Esophagus mucosa (tissue), 1 donor: Measurements from ENCODE around the gene C9orf78. TPM values are rescaled to one million over a fixed set of nuclear protein-coding genes. Genes with fewer than 3 reads are reported as not detected.

Experiments
- ATAC-seq: fragments of 200-7000 bp; cut with Tn5 transposase; one replicate; pipeline ENCODE4 v1.9.1; 2020
- total RNA-seq: library from RNA; stranded (reverse); gene quantifications from one replicate; pipeline ENCODE4 v1.2.4, GENCODE V29; 2023
- donor health status: DM: yes; HTN: yes; CAD: no.

Gene C9orf78
- total RNA-seq, 1 donor from 2014 or later, result 25.1 TPM

DNA sequence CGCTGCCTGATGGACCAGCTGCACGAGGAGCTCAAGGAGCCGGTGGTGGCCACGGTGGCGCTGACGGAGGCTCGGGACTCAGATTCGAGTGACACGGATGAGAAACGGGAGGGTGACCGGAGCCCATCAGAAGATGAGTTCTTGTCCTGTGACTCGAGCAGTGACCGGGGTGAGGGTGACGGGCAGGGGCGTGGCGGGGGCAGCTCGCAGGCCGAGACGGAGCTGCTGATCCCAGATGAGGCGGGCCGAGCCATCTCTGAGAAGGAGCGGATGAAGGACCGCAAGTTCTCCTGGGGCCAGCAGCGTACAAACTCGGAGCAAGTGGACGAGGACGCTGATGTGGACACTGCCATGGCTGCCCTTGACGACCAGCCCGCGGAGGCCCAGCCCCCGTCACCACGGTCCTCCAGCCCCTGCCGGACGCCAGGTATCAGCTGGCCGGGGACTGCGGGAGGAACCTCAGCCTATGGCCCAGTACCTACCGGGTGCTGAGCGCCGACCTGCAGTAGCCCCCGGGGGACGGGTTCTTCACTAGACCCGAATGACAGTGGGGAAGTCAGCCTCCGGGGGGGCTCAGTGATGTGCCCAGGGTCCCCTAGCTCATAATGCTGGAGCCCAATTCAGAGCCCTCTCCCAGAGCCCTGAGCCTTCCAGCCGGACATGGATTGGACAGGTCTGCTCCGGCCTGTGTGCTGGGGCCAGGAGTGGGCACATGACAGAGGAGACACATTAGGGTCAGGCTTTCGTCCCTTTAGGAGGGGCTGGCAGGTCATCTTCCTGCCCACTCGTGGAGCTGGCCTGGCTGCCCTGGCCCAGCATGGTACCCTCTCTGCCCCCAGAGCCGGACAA, 33.2 kb upstream of the C9orf78 start:
- ATAC-seq, result peak; percentile 3

DNA sequence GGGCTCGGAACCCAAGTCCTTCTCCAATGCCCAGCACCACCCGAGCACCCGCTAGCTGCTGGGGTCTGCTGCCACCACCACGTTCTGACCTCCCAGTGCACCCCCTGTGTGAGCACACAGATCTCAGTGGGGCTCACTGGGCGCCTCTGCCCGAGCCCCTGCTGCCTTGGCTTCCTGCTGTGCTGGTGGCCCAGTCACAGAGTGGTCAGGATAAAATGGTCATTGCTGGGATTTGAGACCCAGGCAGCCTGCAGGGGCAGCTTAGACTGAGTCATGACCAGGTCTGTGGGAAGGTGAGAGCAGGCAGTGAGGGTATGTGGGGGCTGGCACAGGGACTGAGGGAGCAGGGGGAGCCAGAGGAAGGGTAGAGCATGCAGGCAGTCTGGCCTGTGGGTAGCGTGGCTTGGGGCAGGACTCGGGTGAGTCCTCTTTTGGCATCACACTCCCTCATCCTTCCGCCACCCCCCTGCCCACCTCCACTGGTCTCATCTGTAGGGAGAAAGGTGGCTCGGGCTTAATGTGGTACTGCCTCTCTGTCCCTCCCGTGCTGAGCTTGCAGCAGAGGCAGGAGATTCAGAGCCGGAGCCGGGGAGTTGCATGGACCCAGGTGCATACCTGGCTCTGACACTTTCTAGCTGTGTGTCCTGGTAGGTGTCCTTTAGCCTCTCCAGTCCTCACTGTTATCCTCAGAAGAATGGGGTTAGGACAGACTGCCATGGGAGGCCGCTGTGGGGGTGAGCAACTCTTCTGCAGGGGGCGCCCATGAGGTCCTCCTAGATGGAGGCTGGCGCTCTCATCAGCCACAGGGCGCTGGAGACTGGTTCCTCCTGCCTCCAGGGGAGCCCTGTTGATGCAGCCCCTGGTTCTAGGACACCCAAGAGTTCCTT, 32.3 kb upstream of the C9orf78 start:
- no peak for ATAC-seq

DNA sequence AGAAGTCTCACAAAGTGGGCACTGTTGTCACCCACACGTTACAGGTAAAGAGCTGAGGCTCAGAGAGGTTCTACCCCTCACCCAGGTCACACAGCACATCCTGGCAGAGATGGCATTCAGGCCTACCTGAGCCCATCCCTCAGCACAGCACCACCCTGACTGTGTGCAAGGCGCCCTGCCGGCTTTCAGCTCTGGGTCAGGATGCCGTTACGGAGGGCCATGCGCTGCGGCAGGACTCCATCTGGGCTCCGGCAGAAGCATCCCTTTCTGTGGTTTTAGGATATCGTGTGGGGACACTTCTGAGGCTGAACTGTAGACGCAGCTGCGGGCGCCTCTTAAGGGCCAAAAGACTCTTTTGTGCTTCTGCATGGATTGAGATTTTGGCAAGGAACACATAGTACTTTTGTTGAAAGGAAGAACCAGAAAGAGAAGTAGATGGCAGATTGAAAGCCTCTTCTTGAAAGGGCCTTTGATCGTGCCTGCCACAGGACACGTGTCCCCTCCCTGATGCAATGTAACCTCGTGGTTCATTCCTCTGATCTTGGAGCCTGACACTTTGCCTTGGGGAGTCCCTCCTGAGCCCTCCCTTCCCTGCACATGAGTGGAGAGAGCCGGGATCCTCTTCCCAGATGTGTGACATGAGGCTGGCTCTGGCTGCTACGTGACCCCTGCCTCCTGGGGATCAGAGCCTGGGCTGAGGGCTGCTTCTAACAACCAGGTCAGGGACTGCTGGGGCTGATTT, 31.5 kb upstream of the C9orf78 start:
- ATAC-seq, result no peak

DNA sequence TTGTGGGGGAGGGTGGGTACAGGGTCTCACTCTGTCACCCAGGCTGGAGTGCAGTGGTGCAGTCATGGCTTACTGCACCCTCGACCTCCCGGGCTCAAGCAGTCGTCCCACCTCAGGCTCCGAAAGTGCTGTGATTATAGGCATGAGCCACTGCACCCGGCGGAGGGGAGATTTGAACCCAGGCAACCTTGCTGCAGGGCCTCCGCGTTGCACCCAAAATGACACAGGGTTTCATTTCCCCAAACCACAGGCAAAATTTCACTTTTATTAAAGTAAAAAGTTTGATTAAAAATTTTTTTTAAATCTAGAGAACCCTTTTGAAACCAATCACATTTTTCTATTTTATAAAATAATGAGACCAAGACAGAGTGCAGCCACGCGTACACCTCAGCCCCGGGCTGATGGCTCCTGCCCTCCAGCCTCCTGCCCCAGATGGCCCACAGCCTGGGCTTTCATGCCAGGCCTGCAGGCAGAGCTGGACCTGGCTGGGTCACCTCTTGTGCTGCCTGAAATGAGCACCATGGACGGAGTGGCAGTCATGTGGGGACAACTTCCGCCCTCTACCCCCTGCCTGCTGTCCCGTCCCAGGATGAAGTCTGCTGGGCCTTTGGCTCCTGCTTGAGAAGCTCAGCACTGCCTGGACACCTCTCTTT, 30.7 kb upstream of the C9orf78 start:
- no peak for ATAC-seq

DNA sequence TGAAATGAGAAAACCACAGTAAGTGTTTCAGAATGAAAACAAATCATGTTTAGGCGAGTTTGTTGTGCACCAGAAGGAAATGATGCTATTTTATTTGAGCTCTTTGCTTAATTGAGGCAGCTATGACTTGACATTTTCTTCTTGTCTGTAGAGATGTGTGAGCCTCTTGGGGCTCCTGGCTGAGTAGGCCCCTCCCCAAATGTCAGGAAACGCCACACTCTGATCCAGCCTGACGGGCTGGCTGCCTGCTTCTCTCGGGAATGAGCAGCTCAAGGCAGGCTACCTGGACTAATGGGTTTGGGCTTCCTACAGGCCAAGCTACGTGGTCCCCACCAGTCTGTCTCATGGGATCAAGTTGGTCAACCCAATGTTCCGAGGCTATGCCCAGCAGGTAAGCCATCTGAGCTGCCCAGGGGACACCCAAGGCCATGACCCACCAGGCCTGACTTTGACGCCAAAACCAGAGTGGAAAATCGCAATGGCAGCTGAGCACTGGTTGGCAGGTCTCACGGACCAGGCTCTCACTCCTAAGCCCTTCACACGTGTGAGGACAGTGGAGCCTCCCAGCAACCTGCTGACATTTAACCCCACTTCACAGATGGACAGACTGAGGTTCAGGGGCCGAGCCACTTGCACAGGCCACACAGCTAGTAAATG, 30.0 kb upstream of the C9orf78 start:
- no peak for ATAC-seq

DNA sequence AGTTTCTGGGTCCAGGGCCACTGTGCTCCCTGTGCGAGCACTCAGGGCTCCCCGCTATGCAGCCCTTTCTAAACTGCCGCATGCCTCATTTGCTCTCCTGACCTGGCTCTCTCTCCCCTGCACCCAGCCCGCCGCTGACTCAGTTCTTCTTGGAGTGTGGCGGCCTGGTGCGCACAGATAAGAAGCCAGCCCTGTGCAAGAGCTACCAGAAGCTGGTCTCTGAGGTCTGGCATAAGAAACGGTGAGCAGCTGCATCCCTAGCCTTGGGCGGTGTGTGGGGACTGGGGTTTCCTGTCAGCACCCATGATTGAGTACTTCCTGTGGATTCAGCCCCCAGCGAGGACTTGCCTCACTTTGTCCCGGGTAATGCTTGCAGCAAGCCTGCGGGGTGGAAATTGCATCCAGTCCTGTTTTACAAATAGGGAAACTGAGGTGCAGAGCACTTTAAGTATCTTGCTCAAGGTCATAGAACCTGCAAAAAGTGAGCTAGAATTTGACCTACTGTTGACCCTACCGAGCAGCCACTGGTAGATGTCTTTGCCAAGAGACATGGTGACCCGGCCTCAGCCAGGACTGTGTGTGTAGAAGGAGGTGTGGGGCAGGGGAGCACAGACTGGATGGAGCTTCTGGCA, 28.1 kb upstream of the C9orf78 start:
- ATAC-seq, result no peak

DNA sequence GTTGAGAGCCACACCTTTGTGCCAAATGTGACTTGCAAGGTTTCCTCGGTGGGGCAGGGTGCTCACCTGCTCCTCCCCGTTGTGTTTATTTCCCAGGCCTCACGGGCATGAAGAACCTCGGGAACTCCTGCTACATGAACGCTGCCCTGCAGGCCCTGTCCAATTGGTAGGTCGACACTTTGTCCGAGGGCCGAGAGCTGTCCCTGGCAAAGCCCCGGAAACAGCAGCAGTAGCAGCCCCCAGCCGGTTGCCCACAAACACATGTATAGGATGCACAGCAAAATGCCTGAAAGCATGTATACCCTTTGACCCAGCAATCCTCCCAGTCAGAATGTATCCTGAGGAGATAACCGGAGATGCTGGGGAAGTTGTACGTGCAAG, 26.4 kb upstream of the C9orf78 start:
- no peak for ATAC-seq

DNA sequence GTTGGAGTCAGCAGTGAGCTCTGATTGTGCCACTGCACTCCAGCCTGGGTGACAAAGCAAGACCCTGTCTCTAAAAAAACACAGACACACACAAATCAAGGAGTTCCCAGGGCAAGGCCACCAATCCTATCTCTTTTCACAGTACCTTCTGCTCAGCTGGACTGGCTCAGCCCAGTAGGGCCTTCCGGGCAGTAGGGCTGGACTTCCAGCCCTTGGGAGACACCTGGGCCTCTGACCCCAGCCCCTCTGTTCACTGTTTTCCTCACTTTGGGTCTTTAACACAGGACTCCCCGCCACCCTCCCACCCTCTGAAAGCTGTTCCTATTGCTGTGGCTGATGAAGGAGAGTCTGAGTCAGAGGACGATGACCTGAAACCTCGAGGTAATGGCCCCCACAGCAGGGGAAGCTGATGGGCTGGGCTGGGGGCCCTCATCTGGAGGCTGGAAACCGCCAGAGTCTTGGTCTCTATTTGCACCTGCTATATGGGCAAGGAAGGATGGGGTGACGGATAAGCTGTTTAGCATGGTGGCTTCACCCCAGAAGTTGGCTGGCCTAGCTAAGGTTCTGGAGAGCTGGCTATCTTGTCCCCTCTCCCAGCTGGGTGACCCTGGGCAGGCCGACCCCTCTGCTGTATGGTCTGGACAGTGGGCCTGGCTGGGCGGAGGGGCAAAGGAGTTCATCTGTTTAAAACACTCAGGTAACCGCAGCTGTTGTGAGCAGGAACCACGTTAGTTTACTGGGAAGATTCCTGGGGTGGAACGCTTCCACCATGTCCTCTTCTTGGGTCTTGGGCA, 25.8 kb upstream of the C9orf78 start:
- no peak for ATAC-seq

DNA sequence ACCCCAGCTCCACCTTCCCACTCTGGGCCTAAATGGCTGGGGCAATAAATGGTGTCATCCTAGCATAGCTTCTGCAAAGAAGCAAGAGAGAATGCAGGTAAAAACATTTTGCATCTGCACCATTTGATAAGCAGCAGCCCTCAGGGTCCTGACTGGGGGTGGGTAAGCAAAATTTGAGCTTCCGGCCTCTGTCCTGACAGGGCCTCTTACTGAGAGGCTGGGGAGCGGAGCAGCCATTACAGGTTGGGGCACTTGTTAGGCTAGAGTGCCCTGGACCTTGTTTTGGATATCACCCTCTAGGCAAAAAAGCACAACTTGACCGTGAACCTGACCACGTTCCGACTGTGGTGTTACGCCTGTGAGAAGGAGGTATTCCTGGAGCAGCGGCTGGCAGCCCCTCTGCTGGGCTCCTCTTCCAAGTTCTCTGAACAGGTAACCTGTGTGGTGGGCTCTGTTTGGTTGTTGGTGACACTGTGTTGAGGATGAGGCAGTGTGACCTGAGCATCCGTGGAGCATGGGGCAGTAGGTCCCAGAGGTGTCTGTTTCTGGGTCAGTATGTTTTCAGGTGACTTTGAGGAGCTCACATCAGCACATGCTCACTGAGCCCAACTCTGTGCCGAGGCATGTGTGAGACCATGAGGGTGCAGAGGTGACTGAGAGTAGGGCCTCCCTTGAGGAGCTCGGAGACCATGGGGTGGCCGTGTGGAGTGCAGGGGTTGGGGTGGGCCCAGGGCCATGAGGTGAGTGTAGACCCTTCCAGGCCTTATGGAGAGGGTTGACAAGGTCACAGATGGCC, 23.3 kb upstream of the C9orf78 start:
- ATAC-seq, result peak; percentile 8

DNA sequence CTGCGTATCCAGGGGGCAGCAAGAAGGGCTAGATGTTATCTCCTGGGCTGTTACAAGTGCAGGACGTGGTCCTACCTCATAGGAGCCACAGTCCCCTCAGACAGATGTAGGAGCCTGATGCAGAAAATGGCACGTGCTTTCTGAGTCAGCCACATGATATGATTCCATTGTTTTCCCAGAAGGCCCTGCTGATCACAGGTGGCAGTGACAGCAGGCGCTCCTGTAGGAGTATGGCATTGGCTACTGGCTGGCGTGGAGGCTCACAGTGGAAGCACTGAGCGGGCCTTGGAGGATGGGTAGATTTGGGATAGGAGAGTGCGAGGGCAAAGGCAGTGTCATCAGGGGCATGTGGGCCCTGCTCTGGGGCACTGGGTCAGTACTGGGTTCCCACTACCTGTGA, 22.1 kb upstream of the C9orf78 start:
- no peak for ATAC-seq

DNA sequence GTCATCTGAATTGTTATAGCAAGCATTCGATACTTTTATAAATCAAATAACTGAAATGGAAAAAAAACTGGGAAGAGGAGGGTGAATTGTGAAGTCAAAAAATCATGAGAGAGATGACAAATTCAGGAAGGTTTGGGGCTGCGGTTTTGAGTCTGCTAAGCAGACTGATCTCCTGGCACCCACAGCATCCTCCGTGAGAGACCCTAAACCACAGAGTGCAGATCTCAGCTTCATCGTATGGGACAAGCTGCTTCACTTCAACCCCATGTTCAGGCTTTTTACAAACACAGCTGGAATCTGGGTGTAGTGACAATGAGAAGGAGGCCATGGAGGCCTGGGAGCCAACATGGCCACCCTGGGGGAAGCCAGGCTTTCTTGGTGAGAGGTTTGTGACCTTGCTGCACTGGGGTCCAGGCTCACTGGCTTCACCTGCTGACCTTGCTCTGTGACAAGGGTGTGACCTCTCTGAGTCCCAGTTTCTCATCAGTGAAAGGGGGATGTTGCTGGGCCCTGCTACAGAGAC, 19.6 kb upstream of the C9orf78 start:
- ATAC-seq, result no peak

DNA sequence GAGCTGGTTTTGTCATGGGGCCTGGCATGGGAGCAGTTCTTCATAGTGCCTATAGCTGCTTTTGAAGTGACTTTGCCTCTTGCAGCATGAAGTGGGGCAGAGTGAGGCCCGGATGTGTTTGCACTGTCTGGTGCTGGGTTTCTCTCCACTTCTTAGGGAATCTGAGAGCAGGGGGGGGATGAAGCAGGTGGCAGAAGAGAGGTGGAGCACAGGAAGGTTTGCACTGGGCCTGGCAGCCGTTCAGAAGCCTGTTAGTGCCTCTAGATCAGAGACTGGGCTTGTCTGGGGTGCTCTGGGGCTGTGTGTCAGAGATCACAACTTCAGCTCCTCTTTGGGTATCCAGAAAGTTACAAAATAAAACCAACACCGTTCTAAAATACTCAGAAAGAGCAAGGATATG, 18.5 kb upstream of the C9orf78 start:
- ATAC-seq, result no peak

DNA sequence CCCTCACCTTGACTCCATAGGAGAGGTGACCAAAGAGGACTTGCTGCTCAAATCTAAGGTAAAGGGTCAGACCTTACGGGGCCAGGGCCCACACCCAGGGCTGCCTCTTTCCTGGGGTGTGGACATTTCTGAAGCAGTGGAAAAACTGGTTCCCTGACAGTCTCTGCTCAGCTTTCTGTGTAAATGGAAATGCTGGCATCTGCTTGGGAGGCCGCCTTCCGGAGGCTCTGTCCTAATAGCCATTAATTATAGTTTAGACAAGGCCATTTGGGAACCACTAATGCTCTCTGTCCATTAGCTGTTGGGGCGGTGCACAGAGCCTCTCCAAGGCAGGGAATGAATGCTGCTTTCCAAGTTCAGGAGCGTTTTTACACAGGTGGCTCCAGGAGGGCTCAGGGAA, 17.5 kb upstream of the C9orf78 start:
- peak; percentile 71 for ATAC-seq

DNA sequence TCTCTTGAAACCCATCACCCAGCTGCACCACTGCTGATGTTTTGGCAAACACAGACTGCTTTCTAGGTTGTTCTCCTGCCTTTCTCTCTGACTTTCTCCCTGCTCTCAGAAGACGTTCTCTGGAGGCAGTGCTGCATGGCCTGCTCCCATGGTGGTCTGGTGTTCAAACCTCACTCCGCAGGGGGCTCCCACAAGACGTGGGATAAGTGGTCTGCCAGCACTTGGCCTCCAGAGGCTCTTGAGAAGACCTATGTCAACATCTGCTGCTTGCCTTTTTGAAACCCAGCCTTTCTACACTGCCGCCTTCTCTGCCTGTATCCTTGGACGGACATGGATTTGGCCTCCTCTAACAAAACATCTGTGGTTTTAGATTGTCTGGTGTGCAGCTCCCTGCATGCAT, 16.7 kb upstream of the C9orf78 start:
- no peak for ATAC-seq

DNA sequence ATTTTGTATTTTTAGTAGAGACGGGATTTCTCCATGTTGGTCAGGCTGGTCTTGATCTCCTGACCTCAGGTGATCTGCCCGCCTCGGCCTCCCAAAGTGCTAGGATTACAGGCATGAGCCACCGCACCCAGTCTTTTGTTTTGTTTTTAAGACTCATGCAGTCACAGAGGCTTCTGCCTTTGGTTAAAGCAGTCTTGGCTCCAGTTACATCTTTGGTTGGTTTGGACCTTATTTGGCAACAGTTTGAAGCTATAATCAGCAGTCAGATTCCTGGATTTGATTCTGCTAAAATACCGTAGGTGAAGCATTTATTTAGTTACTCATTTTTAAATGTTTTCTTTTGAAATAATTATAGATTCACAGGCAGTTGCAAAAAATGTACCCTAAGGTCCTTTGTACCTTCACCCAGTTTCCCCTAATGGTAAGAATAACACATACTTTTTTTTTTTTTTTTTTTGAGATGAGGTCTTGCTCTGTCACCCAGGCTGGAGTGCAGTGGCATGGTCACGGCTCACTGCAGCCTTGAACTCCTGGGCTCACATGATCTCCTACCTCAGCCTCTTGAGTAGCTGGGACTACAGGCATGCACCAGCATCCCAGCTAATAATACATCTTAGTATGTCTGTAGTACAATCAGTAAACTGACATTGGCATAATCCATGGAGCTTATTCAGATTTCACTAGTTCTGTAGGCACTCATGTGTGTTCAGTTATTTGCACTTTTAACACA, 15.9 kb upstream of the C9orf78 start:
- no peak for ATAC-seq

DNA sequence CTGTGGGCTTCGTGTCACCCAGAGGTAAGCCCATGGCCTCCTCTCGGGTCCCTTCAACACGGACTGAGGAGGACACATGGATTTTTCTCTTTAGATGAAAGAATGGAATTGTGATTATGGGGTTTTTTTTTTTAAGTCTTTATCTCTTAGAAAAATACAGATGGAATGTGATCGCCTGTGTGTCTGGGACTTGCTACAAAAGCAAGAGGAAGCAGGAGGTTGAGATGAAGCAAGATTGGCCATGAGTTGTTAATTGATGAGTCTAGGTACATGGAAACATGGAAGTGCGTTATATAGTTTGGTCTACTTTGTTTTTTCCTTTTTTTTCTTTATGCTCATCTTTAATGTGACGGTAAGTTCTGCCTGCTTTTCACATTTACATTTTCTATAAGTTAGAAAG, 14.8 kb upstream of the C9orf78 start:
- ATAC-seq, result no peak

DNA sequence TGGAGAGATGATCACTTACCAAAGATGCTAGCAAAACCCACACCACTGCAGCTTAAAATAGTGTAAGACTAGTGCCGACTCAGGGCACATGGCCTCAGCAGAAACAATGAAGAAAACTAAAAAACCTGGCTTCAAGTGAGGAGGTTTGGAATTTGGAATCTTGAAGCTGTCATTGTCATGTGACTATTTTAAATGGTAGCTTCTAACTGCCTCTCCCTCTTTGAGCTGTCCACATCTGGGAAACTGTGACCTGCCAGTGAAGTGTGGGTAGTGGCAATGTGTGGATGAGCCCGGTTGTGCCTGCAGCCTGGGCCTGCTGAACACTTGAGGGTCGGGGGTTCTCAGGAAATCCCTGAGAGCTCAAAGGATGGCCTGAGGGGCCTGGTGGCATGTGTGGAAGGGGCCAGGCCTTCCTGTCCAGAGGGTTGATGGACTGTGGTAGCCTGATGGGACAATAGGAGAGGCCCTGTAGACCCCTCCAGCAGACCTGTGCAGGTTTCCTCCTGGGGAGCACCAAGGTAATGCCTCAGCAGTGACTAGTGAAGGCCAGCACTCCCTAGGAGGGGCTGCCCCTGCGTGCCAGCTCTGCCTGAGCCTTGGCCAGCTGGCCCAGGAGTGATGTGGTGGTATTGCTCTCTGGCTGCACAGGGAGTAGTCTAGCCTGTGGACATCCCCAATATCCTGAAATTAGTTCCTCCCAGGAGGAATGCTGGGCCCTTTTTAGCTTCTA, 13.8 kb upstream of the C9orf78 start:
- no peak for ATAC-seq

DNA sequence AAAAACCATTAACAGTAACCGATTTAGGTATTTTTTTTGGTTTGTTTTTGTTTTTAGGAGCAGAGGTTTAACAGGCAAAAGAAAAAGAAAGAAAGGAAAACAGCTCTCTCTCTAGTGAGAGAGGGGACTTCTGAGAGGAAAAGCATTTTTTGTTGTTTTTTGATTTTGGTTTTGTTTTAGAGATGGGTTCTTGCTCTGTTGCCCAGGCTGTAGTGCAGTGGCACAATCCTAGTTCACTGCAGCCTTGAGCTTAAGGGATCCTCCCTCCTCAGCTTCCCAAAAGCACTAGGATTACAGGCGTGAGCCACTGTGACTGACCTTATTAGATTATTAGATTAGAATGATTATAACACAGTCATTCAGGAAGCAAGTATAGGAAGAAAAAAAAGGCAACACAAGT, 10.3 kb upstream of the C9orf78 start:
- no peak for ATAC-seq
